ENCODE data around the gene FAM13A. TPM values are rescaled to one million over a fixed set of nuclear protein-coding genes. Genes with fewer than 3 reads are reported as not detected.

FAM13A gene
- total and polyA plus RNA-seq, 2 donors (not counting 3 experiments of a cell fraction or from before 2014, with no cell fraction given) = 3.3 to 10.5 TPM

DNA sequence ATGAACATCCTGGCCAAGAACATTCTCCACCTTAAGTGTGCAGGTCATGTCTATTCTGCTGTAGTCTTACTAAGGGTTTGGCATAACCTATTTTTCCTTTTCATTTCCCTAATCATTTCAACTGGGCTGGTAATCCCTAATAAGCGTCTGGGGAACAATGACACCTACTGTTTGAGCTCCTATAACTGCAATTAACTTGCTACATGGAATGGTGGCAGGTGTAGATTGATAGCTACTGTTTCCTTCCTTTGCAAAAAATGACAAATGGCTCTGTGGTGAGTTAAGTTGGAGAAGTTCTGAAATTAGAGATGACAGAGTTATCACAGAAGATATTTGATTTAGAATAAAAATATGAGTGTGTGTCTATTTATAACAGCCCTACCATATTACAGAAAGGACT lies 254.8 kb downstream of the FAM13A start:
- intact Hi-C loops (cut with micrococcal nuclease) = no loop called here
- dilution Hi-C loops (cut with MboI; ENCODE audit: extremely low pct_ligation_motif_present, low sequenced_read_pairs) = loop anchor here (25.0 kb wide), 1 partner anchor 210 kb away; no protein-coding TSS in a partner anchor
- H3K4me2 ChIP-seq (ENCODE audit: insufficient read depth, low read length) = no peak overlapping the region
- H3K9me3 ChIP-seq (replicated peaks; ENCODE audit: control insufficient read depth, insufficient read depth, low read length) = no peaks in the 10 kb centered on the region
- no peak overlapping the region for H3K4me3 ChIP-seq (replicated peaks in 1 of 3; ENCODE audit: insufficient read depth in 1 of 3, low read depth in 1 of 3, low read length in 3 of 3)
- no peak overlapping the region for H3K27ac ChIP-seq (ENCODE audit: insufficient read depth, low read depth, low read length)
- no TSS peak for BruUV-seq (replicated peaks)
- H3K9ac ChIP-seq (replicated peaks; ENCODE audit: extremely low read depth, insufficient read depth, low read length) = no peak overlapping the region
- no peaks in the 10 kb centered on the region for H3K4me1 ChIP-seq (ENCODE audit: control insufficient read depth, extremely low read depth, insufficient read depth, low read length)
- H4K20me1 ChIP-seq (replicated peaks; ENCODE audit: control insufficient read depth, extremely low read depth, insufficient read depth, low read length) = no peaks in the 10 kb centered on the region
- ChIA-PET CTCF (interaction anchor here (0.6 to 2.2 kb wide), 10 partner anchors 10 to 272 kb away, joined by 3 to 14 read pairs (median 3); no protein-coding TSS in a partner anchor), POLR2A (no interaction called here)
- no peaks in the 10 kb centered on the region for H3K27me3 ChIP-seq (ENCODE audit: control insufficient read depth in 2 of 2, insufficient read depth in 2 of 2, low read length in 2 of 2)
- FAIRE-seq (no peak), DNase-seq (ENCODE audit: low read depth, low spot score) (no peak)
- TF ChIP-seq, protein P1, sequence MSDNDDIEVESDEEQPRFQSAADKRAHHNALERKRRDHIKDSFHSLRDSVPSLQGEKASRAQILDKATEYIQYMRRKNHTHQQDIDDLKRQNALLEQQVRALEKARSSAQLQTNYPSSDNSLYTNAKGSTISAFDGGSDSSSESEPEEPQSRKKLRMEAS (IDR thresholded peaks at IDR 0.05; ENCODE audit: insufficient read depth, insufficient read length) = no peak
- TF ChIP-seq JUN (IDR thresholded peaks at IDR 0.05; ENCODE audit: borderline replicate concordance, insufficient read depth, insufficient read length, low read depth) (no peak), FOS (IDR thresholded peaks at IDR 0.05; ENCODE audit: borderline replicate concordance, insufficient read depth, low read length) (no peak), GATA2 (IDR thresholded peaks at IDR 0.05; ENCODE audit: insufficient read depth, insufficient read length, low read depth, low read length) (no peak)
- no peaks in the 10 kb centered on the region for H3K9me1 ChIP-seq (replicated peaks; ENCODE audit: control insufficient read depth, extremely low read depth, insufficient read depth, low read length)
- no peak overlapping the region for H2AFZ ChIP-seq (ENCODE audit: low read depth, low read length)
- H3K79me2 ChIP-seq (ENCODE audit: control insufficient read depth, insufficient read depth, low read length) = no peaks in the 10 kb centered on the region
- H3K36me3 ChIP-seq (ENCODE audit: control insufficient read depth in 2 of 2, extremely low read depth in 1 of 2, insufficient read depth in 2 of 2, low read length in 2 of 2) = no peaks in the 10 kb centered on the region

DNA sequence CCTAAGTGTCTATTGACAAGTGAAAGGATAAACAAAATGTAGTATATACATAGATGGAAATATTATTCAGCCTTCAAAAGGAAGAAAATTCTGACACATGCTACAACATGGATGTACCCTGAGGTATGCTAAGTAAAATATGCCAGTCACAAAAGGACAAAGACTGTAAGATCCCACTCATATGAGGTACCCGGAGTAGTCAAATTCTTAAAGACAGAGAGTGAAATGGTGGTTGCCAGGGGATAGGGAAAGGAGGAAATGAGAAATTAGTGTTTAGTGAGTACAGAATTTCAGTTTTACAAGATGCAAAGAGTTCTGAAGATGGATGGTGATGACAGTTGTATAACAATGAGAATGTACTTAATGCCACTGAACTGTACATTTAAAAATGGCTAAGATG lies 257.1 kb downstream of the FAM13A start:
- no peaks in the 10 kb centered on the region for H3K79me2 ChIP-seq (ENCODE audit: control insufficient read depth, insufficient read depth, low read length)
- intact Hi-C loops (cut with micrococcal nuclease) = no loop called here
- dilution Hi-C loops (cut with MboI; ENCODE audit: extremely low pct_ligation_motif_present, low sequenced_read_pairs) = loop anchor here (25.0 kb wide), 1 partner anchor 212 kb away; no protein-coding TSS in a partner anchor
- H3K27me3 ChIP-seq (ENCODE audit: control insufficient read depth in 2 of 2, insufficient read depth in 2 of 2, low read length in 2 of 2) = no peaks in the 10 kb centered on the region
- ChIA-PET POLR2A (no interaction called here), CTCF (no interaction called here)
- H3K27ac ChIP-seq (ENCODE audit: insufficient read depth, low read depth, low read length) = no peak overlapping the region
- H3K36me3 ChIP-seq (ENCODE audit: control insufficient read depth in 2 of 2, extremely low read depth in 1 of 2, insufficient read depth in 2 of 2, low read length in 2 of 2) = no peaks in the 10 kb centered on the region
- no peaks in the 10 kb centered on the region for H3K9me3 ChIP-seq (replicated peaks; ENCODE audit: control insufficient read depth, insufficient read depth, low read length)
- no peaks in the 10 kb centered on the region for H3K9me1 ChIP-seq (replicated peaks; ENCODE audit: control insufficient read depth, extremely low read depth, insufficient read depth, low read length)
- H3K4me3 ChIP-seq (replicated peaks in 1 of 3; ENCODE audit: insufficient read depth in 1 of 3, low read depth in 1 of 3, low read length in 3 of 3) = no peak overlapping the region
- no peaks in the 10 kb centered on the region for H4K20me1 ChIP-seq (replicated peaks; ENCODE audit: control insufficient read depth, extremely low read depth, insufficient read depth, low read length)
- no peaks in the 10 kb centered on the region for H3K4me1 ChIP-seq (ENCODE audit: control insufficient read depth, extremely low read depth, insufficient read depth, low read length)
- TF ChIP-seq, protein P2, sequence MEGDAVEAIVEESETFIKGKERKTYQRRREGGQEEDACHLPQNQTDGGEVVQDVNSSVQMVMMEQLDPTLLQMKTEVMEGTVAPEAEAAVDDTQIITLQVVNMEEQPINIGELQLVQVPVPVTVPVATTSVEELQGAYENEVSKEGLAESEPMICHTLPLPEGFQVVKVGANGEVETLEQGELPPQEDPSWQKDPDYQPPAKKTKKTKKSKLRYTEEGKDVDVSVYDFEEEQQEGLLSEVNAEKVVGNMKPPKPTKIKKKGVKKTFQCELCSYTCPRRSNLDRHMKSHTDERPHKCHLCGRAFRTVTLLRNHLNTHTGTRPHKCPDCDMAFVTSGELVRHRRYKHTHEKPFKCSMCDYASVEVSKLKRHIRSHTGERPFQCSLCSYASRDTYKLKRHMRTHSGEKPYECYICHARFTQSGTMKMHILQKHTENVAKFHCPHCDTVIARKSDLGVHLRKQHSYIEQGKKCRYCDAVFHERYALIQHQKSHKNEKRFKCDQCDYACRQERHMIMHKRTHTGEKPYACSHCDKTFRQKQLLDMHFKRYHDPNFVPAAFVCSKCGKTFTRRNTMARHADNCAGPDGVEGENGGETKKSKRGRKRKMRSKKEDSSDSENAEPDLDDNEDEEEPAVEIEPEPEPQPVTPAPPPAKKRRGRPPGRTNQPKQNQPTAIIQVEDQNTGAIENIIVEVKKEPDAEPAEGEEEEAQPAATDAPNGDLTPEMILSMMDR (IDR thresholded peaks at IDR 0.05; ENCODE audit: extremely low read depth in 1 of 2, insufficient read depth in 1 of 2, low read depth in 1 of 2, low read length in 2 of 2) = no peak
- no peak for FAIRE-seq
- no peak overlapping the region for H3K9ac ChIP-seq (replicated peaks; ENCODE audit: extremely low read depth, insufficient read depth, low read length)
- BruUV-seq (replicated peaks) = no TSS peak
- no peak overlapping the region for H3K4me2 ChIP-seq (ENCODE audit: insufficient read depth, low read length)
- DNase-seq (ENCODE audit: low read depth, low spot score) = no peak
- H2AFZ ChIP-seq (ENCODE audit: low read depth, low read length) = no peak overlapping the region
